Measurements from ENCODE around the gene NIM1K.
"Not testable (repeated sequence)": the region's sequence is repeated elsewhere in the genome, so short reads cannot be mapped to it uniquely, and the experiment has no call there.

Gene NIM1K

DNA sequence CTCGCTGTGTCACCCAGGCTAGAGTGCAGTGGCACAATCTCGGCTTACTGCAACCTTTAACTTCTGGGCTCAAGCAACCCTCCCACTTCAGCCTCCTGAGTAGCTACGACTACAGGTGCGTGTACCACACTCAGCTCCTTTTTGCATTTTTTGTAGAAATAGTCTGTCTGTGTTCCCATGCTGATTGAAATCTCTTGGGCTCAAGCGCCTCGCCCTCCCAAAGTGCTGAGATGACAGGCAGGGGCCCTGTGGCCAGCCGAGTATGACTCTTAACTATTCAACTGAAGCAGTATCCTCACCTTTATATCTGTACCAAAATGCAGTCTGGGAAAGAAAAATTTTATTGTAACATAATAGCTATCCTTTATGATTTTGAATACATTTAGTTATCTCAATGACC, 12.2 kb upstream of the NIM1K start:
- H3K27me3 ChIP-seq (ENCODE audit: low read depth, low read length): no peaks in the 10 kb centered on the region
- H3K4me1 ChIP-seq (ENCODE audit: low read length): no peaks in the 10 kb centered on the region

DNA sequence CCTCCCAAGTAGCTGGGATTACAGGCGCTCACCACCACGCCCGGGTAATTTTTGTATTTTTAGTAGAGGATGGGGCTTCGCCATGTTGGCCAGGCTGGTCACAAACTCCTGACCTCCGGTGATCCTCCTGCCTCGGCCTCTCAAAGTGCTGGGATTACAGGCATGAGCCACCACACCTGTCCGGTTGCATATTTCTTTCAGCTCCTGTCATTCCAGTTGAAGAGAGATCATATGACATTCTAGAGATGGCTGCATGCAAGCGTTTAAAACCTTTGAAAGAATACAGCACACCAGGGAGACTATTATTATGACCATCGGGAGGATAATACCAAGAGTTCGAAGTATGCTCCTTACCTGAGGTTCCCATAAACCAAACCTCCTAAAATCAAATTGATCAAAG, 9.6 kb upstream of the NIM1K start:
- H3K79me2 ChIP-seq (ENCODE audit: low read length): no peaks in the 10 kb centered on the region

More for the DNA sequence above, 12.2 kb upstream of the NIM1K start:
- no peaks in the 10 kb centered on the region for H3K79me2 ChIP-seq (ENCODE audit: low read length)
- no peak overlapping the region for H2AFZ ChIP-seq (ENCODE audit: low read depth, low read length)
- H3K27ac ChIP-seq (ENCODE audit: low read length): no peak overlapping the region
- no peak overlapping the region for H3K9ac ChIP-seq (ENCODE audit: low read length)
- H4K20me1 ChIP-seq (ENCODE audit: insufficient read depth, low read length): no peaks in the 10 kb centered on the region
- TF ChIP-seq EZH2phosphoT487 (IDR thresholded peaks at IDR 0.05; ENCODE audit: low read depth): no peak
- TF ChIP-seq, protein P1, sequence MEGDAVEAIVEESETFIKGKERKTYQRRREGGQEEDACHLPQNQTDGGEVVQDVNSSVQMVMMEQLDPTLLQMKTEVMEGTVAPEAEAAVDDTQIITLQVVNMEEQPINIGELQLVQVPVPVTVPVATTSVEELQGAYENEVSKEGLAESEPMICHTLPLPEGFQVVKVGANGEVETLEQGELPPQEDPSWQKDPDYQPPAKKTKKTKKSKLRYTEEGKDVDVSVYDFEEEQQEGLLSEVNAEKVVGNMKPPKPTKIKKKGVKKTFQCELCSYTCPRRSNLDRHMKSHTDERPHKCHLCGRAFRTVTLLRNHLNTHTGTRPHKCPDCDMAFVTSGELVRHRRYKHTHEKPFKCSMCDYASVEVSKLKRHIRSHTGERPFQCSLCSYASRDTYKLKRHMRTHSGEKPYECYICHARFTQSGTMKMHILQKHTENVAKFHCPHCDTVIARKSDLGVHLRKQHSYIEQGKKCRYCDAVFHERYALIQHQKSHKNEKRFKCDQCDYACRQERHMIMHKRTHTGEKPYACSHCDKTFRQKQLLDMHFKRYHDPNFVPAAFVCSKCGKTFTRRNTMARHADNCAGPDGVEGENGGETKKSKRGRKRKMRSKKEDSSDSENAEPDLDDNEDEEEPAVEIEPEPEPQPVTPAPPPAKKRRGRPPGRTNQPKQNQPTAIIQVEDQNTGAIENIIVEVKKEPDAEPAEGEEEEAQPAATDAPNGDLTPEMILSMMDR (IDR thresholded peaks at IDR 0.05; ENCODE audit: low read depth, low read length): no peak
- H3K4me2 ChIP-seq (ENCODE audit: low read length): no peak overlapping the region
- H3K36me3 ChIP-seq (replicated peaks; ENCODE audit: low read depth, low read length): no peaks in the 10 kb centered on the region
- H3K9me3 ChIP-seq (ENCODE audit: insufficient read depth, low read length): no peaks in the 10 kb centered on the region
- no peak overlapping the region for H3K4me3 ChIP-seq (ENCODE audit: low read length)

DNA sequence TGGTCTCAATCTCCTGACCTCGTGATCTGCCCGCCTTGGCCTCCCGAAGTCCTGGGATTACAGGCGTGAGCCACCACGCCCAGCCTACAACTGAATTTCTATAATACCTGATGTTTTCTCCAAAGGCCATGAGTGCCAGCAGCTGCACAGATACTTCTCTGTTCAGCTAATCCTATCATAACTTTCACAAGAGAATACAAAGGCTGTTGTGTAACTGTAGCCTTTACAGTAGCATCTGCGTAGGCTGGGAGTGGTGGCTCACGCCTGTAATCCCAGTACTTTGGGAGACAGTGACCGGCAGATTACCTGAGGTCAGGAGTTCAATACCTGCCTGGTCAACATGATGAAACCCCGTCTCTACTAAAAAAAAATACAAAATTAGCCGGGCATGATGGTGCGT, 8.9 kb upstream of the NIM1K start:
- not testable (repeated sequence) for H3K9ac ChIP-seq (ENCODE audit: low read length); H3K4me3 ChIP-seq (ENCODE audit: low read length); H3K27me3 ChIP-seq (ENCODE audit: low read depth, low read length); H3K4me1 ChIP-seq (ENCODE audit: low read length); H3K36me3 ChIP-seq (replicated peaks; ENCODE audit: low read depth, low read length); H3K4me2 ChIP-seq (ENCODE audit: low read length); H4K20me1 ChIP-seq (ENCODE audit: insufficient read depth, low read length); H3K9me3 ChIP-seq (ENCODE audit: insufficient read depth, low read length); H3K27ac ChIP-seq (ENCODE audit: low read length); H3K79me2 ChIP-seq (ENCODE audit: low read length); H2AFZ ChIP-seq (ENCODE audit: low read depth, low read length)

More for the DNA sequence above, 9.6 kb upstream of the NIM1K start:
- Histone ChIP-seq H3K4me2 (ENCODE audit: low read length) (no peak overlapping the region), H3K9ac (ENCODE audit: low read length) (no peak overlapping the region), H3K4me1 (ENCODE audit: low read length) (no peaks in the 10 kb centered on the region), H4K20me1 (ENCODE audit: insufficient read depth, low read length) (no peaks in the 10 kb centered on the region), H3K36me3 (replicated peaks; ENCODE audit: low read depth, low read length) (no peaks in the 10 kb centered on the region), H3K27ac (ENCODE audit: low read length) (no peak overlapping the region), H3K27me3 (ENCODE audit: low read depth, low read length) (no peaks in the 10 kb centered on the region), H3K9me3 (ENCODE audit: insufficient read depth, low read length) (no peaks in the 10 kb centered on the region), H2AFZ (ENCODE audit: low read depth, low read length) (no peak overlapping the region), H3K4me3 (ENCODE audit: low read length) (no peak overlapping the region)
- TF ChIP-seq, protein P1 (IDR thresholded peaks at IDR 0.05; ENCODE audit: low read depth, low read length): no peak
- TF ChIP-seq EZH2phosphoT487 (IDR thresholded peaks at IDR 0.05; ENCODE audit: low read depth): no peak

DNA sequence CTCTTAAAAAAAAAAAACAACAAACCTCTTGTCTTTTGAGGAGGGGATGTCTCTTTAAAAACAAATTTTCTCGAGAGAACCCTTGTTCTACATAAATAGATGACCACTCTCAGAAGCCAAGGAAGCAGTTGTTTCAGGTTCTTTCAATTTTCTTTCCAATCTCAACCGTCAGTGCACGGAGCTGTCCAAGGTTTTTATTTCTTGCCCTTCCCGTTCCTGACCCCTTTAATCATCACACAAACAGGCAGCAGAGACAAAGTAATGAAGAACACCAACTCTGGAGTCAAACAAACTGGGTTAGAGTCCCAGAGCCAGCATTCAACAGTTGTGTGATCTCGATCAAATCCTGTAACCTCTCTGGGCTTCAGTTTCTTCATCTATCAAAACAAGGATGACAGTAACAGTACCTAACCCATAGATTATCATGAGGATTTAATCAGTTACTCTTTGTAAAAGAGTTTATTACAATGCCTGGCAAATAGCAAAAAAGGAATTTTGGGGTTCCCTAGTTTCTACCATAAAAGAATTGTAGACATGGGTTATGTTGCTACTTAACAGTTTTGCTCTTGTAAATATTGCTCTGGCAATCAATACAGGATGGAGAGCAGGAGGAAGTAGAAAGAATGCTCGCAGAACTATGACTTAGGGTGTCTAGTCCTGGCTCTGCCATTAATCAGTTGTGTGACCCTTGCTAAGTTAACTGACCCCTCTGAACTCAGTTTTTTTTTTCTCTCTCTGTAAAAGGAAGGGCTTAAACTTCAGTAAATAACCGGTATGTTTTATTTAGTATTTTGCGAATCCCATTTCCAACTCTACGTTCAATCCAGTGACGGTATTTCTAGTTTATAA, 1.0 kb upstream of the NIM1K start:
- Histone ChIP-seq H3K4me1 (ENCODE audit: low read length) (0 out of 2 replicates have a peak, but pooled peaks cover 7% of the 10 kb centered on the region), H4K20me1 (ENCODE audit: insufficient read depth, low read length) (no peaks in the 10 kb centered on the region), H3K36me3 (replicated peaks; ENCODE audit: low read depth, low read length) (no peaks in the 10 kb centered on the region), H3K79me2 (ENCODE audit: low read length) (no peaks in the 10 kb centered on the region), H3K9ac (ENCODE audit: low read length) (no peak overlapping the region), H3K4me3 (ENCODE audit: low read length) (peak overlapping the region; percentile 77), H3K9me3 (ENCODE audit: insufficient read depth, low read length) (no peaks in the 10 kb centered on the region), H3K27ac (ENCODE audit: low read length) (no peak overlapping the region), H3K4me2 (ENCODE audit: low read length) (peak overlapping the region; percentile 90), H2AFZ (ENCODE audit: low read depth, low read length) (no peak overlapping the region), H3K27me3 (ENCODE audit: low read depth, low read length) (no peaks in the 10 kb centered on the region)
- TF ChIP-seq, protein P1 (IDR thresholded peaks at IDR 0.05; ENCODE audit: low read depth, low read length): no peak
- no peak for TF ChIP-seq EZH2phosphoT487 (IDR thresholded peaks at IDR 0.05; ENCODE audit: low read depth)

Measured in OCI-LY3 (cell line).